ENCODE measurements around the gene KIAA0930.
"Not testable (repeated sequence)": the region's sequence is repeated elsewhere in the genome, so short reads cannot be mapped to it uniquely, and the experiment has no call there.

KIAA0930 gene

GRCh38 chr22:45262931-45263462, 22.3 kb upstream of the KIAA0930 start:
- no peak for DNase-seq (ENCODE audit: low read depth, low spot score)

GRCh38 chr22:45262195-45262930, 21.7 kb upstream of the KIAA0930 start:
- DNase-seq (ENCODE audit: low read depth, low spot score) = no peak

- no peak for DNase-seq (ENCODE audit: low read depth, low spot score)
Measured at GRCh38 chr22:45261407-45262088, 20.9 kb upstream of the KIAA0930 start.

GRCh38 chr22:45260395-45260759, 19.7 kb upstream of the KIAA0930 start:
- not testable (repeated sequence) for DNase-seq (ENCODE audit: low read depth, low spot score)

- no peak for DNase-seq (ENCODE audit: low read depth, low spot score)
Measured at GRCh38 chr22:45259754-45260394, 19.2 kb upstream of the KIAA0930 start.

- not testable (repeated sequence) for DNase-seq (ENCODE audit: low read depth, low spot score)
Measured at GRCh38 chr22:45257941-45258340, 17.2 kb upstream of the KIAA0930 start.

- no peak for DNase-seq (ENCODE audit: low read depth, low spot score)
Measured at GRCh38 chr22:45254789-45255278, 14.1 kb upstream of the KIAA0930 start.

GRCh38 chr22:45254388-45254787, 13.7 kb upstream of the KIAA0930 start:
- no peak for DNase-seq (ENCODE audit: low read depth, low spot score)

- DNase-seq (ENCODE audit: low read depth, low spot score) = no peak
Measured at GRCh38 chr22:45253039-45253641, 12.4 kb upstream of the KIAA0930 start.

- no peak for DNase-seq (ENCODE audit: low read depth, low spot score)
Measured at GRCh38 chr22:45251825-45252224, 11.1 kb upstream of the KIAA0930 start.

GRCh38 chr22:45248832-45249561, 8.3 kb upstream of the KIAA0930 start:
- DNase-seq (ENCODE audit: low read depth, low spot score) = no peak

- no peak for DNase-seq (ENCODE audit: low read depth, low spot score)
Measured at GRCh38 chr22:45246060-45246985, 5.6 kb upstream of the KIAA0930 start.

GRCh38 chr22:45244916-45245315, 4.2 kb upstream of the KIAA0930 start:
- DNase-seq (ENCODE audit: low read depth, low spot score) = no peak

GRCh38 chr22:45242778-45243191, 2.1 kb upstream of the KIAA0930 start:
- no peak for DNase-seq (ENCODE audit: low read depth, low spot score)

GRCh38 chr22:45240104-45240809, 437 bp downstream of the KIAA0930 start:
- no peak for DNase-seq (ENCODE audit: low read depth, low spot score)

GRCh38 chr22:45239681-45240051, 1.0 kb downstream of the KIAA0930 start:
- DNase-seq (ENCODE audit: low read depth, low spot score) = no peak

GRCh38 chr22:45238957-45239680, 1.6 kb downstream of the KIAA0930 start:
- no peak for DNase-seq (ENCODE audit: low read depth, low spot score)

- no peak for DNase-seq (ENCODE audit: low read depth, low spot score)
Measured at GRCh38 chr22:45238076-45238956, 2.4 kb downstream of the KIAA0930 start.
